OCI-LY3 (cell line): Measurements from ENCODE around the gene SNTB2.

ENCODE experiments used
- H2AFZ ChIP-seq: fragments of 200-600, 300-600 bp; shearing (Covaris generic); 2 replicates; pipeline ENCODE4 v1.6.0; 2014; ENCODE audit warnings: antibody characterized with exemption, low read depth, low read length
- H3K27ac ChIP-seq: fragments of 200-600, 300-600 bp; sonication (generic); 2 replicates; pipeline ENCODE4 v1.5.1; 2014; ENCODE audit warnings: mild to moderate bottlenecking, low read length, moderate library complexity, mixed read lengths
- H3K27me3 ChIP-seq: fragments of 200-600, 300-600 bp; sonication (generic); 2 replicates; pipeline ENCODE4 v1.6.1; 2014; ENCODE audit warnings: low read depth, low read length, mixed read lengths
- H3K36me3 ChIP-seq: fragments of 200-600, 300-600 bp; sonication (generic); replicated peaks from 2 replicates; pipeline ENCODE3; 2014; ENCODE audit warnings: low read depth, low read length, mixed read lengths
- H3K4me1 ChIP-seq: fragments of 300-600, 200-600 bp; sonication (generic); 2 replicates; pipeline ENCODE4 v1.6.1; 2014; ENCODE audit warnings: low read length, mixed read lengths
- H3K4me2 ChIP-seq: fragments of 200-600, 300-600 bp; sonication (generic); 2 replicates; pipeline ENCODE4 v1.6.1; 2014; ENCODE audit warnings: low read length, mixed read lengths
- H3K4me3 ChIP-seq: fragments of 300-600, 200-600 bp; sonication (generic); 2 replicates; pipeline ENCODE4 v1.5.1; 2014; ENCODE audit warnings: antibody characterized with exemption, mild to moderate bottlenecking, low read length, moderate library complexity
- H3K79me2 ChIP-seq: fragments of 300-600, 200-600 bp; shearing (Covaris generic); 2 replicates; pipeline ENCODE4 v1.6.1; 2014; ENCODE audit warnings: mild to moderate bottlenecking, low read length, mixed read lengths
- H3K9ac ChIP-seq: fragments of 300-600, 200-600 bp; shearing (Covaris generic); 2 replicates; pipeline ENCODE4 v1.6.0; 2014; ENCODE audit warnings: mild to moderate bottlenecking, low read length, moderate library complexity
- H3K9me3 ChIP-seq: fragments of 200-600, 300-600 bp; shearing (Covaris generic); 2 replicates; pipeline ENCODE4 v1.6.1; 2014; ENCODE audit warnings: low read length, mixed read lengths; ENCODE audit not compliant: insufficient read depth
- H4K20me1 ChIP-seq: fragments of 200-600, 300-600 bp; sonication (generic); 2 replicates; pipeline ENCODE4 v1.6.1; 2016; ENCODE audit warnings: low read length, mixed read lengths; ENCODE audit not compliant: insufficient read depth
- CTCF ChIP-seq: fragments of 200-600, 300-600 bp; sonication (generic); IDR thresholded peaks from 2 replicates; pipeline ENCODE4 v1.5.1; 2014; ENCODE audit warnings: antibody characterized with exemption, low read length, low read depth
- EZH2phosphoT487 ChIP-seq: fragments of 200-600 bp; shearing (Covaris generic); IDR thresholded peaks from 2 replicates; pipeline ENCODE4 v1.6.1; 2018; ENCODE audit warnings: antibody characterized with exemption, mixed run types, low read depth

Gene SNTB2

DNA sequence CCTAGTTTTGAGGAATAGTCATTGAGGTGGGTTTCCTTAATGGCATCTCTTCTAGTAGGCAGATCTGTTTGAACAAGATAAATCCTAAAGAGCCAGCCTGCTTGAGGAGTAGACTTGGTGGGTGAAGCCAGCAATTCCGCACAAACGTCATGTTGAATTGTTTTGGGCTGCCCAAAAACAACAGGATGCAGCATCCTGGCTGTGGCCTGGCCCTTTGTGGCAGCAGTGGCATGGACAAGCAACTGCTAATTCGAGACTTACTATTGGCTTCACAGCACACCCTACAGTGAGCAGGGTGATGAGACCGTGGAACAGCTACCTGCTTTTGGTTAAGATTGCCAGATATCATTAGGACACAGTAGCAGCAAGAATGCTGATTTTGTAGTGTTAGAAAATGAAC lies 114.9 kb downstream of the SNTB2 start:
- Histone ChIP-seq H3K79me2 (no peaks in the 10 kb centered on the region), H3K27ac (no peak overlapping the region), H3K4me1 (no peaks in the 10 kb centered on the region), H3K4me2 (no peak overlapping the region), H4K20me1 (no peaks in the 10 kb centered on the region), H2AFZ (no peak overlapping the region), H3K9ac (no peak overlapping the region), H3K4me3 (no peak overlapping the region), H3K9me3 (no peaks in the 10 kb centered on the region), H3K36me3 (peaks cover 5% of the 10 kb centered on the region), H3K27me3 (no peaks in the 10 kb centered on the region)
- no peak for TF ChIP-seq EZH2phosphoT487
- no peak for TF ChIP-seq CTCF

DNA sequence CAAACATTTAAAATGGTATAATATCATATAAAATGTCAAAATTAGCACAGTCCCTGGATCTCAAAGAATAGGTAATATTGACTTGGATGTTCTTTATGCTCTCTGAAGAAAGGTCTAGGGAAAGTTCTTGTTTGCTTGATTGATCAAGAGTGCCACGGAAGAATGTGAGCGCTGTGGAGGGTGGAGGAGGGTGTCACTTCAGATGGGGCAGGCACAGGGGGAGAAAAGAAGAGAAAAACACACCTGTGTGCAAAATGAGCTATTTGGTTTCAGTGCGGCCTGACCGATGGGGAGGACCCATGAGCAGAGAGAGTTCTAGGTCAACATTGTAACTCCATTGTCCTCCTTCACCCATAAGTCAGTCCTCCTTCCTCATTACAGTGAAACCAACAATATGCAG lies 115.3 kb downstream of the SNTB2 start:
- Histone ChIP-seq H2AFZ (no peak overlapping the region), H3K9me3 (no peaks in the 10 kb centered on the region), H3K79me2 (no peaks in the 10 kb centered on the region), H3K4me1 (no peaks in the 10 kb centered on the region), H4K20me1 (no peaks in the 10 kb centered on the region), H3K27me3 (no peaks in the 10 kb centered on the region), H3K4me3 (no peak overlapping the region), H3K4me2 (no peak overlapping the region), H3K27ac (no peak overlapping the region), H3K36me3 (peaks cover 5% of the 10 kb centered on the region), H3K9ac (no peak overlapping the region)
- TF ChIP-seq EZH2phosphoT487 = no peak
- TF ChIP-seq CTCF = no peak

- Histone ChIP-seq H3K4me3 (no peak overlapping the region), H3K4me2 (no peak overlapping the region), H3K79me2 (no peaks in the 10 kb centered on the region), H3K9me3 (no peaks in the 10 kb centered on the region), H3K27ac (no peak overlapping the region), H3K9ac (no peak overlapping the region), H4K20me1 (no peaks in the 10 kb centered on the region), H3K36me3 (peaks cover 3% of the 10 kb centered on the region), H2AFZ (no peak overlapping the region), H3K27me3 (no peaks in the 10 kb centered on the region), H3K4me1 (peaks cover 3% of the 10 kb centered on the region; the same call in 1 of the 2 replicates)
- TF ChIP-seq CTCF (no peak), EZH2phosphoT487 (no peak)
Observed at GRCh38 chr16:69306031-69306430, 119.1 kb downstream of the SNTB2 start.

DNA sequence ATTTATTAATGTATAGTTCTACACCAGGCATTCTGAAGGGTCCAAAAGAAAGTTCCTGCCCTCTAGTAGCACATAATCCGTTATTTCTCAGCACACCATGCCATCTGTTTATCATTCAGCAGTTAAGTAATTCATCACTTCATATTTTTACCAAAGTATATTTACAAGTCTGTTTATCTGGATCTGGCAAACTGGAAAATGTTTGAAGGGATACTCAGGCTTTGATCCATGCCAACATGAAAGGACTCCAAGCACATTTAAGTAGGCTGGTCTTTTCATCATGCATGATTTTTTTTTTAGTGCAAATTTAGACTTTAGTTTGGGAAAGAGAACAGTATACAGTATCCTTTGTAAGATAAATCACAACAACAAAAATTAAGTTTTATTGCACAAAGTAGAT lies 120.1 kb downstream of the SNTB2 start:
- Histone ChIP-seq H3K9me3 (no peaks in the 10 kb centered on the region), H3K4me2 (no peak overlapping the region), H3K4me1 (peaks cover 3% of the 10 kb centered on the region; the same call in 1 of the 2 replicates), H3K36me3 (no peaks in the 10 kb centered on the region), H3K27me3 (no peaks in the 10 kb centered on the region), H3K27ac (no peak overlapping the region), H3K4me3 (no peak overlapping the region), H3K9ac (no peak overlapping the region), H4K20me1 (peaks cover 4% of the 10 kb centered on the region), H2AFZ (no peak overlapping the region), H3K79me2 (peaks cover 10% of the 10 kb centered on the region)
- TF ChIP-seq EZH2phosphoT487 (no peak), CTCF (no peak)
